ENCODE measurements around the gene MEGF6. TPM values are rescaled to one million over a fixed set of nuclear protein-coding genes. Genes with fewer than 3 reads are reported as not detected.
A peak's percentile ranks its signal among the peaks of the same experiment; 100 is the strongest.

The MEGF6 gene
- total and polyA plus RNA-seq, 2 of the 8 experiments (the other 6 are each of a cell fraction or from before 2014, with no cell fraction given), result 4.1 to 14.8 TPM

DNA sequence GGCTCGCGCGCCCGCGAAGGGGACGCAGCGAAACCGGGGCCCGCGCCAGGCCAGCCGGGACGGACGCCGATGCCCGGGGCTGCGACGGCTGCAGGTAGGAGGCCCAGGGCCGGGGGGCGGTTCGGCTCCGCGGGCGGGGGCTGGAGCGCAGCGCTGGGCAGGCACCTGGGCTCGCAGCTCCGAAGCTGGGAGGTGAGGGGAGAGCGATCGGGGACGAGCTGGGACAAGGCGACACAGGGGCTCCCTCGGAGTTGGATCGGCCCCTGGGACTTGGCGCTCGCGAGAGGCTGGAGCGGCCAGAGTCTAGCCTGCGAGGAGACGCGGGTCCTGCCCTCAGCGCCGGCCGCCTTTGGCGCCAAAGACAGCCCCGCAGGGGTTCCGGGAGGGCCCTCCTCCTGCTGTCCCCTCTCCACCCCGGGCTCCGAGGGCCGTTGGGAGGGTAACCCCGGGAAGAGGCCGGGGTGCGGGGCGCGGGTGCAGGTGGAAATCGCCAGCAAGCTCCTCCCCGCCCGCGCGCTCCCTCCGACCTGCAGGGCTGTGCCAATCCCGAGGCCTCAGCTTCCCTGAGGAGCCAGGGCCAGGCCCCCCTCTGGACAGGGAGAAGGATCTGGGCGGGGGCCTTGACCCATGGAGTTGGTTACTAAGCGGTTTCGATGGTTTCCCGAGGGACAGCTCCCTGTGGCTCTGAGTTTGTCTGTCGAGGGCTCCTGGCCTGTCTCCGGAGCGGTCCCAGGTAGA is 41.4 kb upstream of the MEGF6 start (continued):
- TF ChIP-seq, protein P1, sequence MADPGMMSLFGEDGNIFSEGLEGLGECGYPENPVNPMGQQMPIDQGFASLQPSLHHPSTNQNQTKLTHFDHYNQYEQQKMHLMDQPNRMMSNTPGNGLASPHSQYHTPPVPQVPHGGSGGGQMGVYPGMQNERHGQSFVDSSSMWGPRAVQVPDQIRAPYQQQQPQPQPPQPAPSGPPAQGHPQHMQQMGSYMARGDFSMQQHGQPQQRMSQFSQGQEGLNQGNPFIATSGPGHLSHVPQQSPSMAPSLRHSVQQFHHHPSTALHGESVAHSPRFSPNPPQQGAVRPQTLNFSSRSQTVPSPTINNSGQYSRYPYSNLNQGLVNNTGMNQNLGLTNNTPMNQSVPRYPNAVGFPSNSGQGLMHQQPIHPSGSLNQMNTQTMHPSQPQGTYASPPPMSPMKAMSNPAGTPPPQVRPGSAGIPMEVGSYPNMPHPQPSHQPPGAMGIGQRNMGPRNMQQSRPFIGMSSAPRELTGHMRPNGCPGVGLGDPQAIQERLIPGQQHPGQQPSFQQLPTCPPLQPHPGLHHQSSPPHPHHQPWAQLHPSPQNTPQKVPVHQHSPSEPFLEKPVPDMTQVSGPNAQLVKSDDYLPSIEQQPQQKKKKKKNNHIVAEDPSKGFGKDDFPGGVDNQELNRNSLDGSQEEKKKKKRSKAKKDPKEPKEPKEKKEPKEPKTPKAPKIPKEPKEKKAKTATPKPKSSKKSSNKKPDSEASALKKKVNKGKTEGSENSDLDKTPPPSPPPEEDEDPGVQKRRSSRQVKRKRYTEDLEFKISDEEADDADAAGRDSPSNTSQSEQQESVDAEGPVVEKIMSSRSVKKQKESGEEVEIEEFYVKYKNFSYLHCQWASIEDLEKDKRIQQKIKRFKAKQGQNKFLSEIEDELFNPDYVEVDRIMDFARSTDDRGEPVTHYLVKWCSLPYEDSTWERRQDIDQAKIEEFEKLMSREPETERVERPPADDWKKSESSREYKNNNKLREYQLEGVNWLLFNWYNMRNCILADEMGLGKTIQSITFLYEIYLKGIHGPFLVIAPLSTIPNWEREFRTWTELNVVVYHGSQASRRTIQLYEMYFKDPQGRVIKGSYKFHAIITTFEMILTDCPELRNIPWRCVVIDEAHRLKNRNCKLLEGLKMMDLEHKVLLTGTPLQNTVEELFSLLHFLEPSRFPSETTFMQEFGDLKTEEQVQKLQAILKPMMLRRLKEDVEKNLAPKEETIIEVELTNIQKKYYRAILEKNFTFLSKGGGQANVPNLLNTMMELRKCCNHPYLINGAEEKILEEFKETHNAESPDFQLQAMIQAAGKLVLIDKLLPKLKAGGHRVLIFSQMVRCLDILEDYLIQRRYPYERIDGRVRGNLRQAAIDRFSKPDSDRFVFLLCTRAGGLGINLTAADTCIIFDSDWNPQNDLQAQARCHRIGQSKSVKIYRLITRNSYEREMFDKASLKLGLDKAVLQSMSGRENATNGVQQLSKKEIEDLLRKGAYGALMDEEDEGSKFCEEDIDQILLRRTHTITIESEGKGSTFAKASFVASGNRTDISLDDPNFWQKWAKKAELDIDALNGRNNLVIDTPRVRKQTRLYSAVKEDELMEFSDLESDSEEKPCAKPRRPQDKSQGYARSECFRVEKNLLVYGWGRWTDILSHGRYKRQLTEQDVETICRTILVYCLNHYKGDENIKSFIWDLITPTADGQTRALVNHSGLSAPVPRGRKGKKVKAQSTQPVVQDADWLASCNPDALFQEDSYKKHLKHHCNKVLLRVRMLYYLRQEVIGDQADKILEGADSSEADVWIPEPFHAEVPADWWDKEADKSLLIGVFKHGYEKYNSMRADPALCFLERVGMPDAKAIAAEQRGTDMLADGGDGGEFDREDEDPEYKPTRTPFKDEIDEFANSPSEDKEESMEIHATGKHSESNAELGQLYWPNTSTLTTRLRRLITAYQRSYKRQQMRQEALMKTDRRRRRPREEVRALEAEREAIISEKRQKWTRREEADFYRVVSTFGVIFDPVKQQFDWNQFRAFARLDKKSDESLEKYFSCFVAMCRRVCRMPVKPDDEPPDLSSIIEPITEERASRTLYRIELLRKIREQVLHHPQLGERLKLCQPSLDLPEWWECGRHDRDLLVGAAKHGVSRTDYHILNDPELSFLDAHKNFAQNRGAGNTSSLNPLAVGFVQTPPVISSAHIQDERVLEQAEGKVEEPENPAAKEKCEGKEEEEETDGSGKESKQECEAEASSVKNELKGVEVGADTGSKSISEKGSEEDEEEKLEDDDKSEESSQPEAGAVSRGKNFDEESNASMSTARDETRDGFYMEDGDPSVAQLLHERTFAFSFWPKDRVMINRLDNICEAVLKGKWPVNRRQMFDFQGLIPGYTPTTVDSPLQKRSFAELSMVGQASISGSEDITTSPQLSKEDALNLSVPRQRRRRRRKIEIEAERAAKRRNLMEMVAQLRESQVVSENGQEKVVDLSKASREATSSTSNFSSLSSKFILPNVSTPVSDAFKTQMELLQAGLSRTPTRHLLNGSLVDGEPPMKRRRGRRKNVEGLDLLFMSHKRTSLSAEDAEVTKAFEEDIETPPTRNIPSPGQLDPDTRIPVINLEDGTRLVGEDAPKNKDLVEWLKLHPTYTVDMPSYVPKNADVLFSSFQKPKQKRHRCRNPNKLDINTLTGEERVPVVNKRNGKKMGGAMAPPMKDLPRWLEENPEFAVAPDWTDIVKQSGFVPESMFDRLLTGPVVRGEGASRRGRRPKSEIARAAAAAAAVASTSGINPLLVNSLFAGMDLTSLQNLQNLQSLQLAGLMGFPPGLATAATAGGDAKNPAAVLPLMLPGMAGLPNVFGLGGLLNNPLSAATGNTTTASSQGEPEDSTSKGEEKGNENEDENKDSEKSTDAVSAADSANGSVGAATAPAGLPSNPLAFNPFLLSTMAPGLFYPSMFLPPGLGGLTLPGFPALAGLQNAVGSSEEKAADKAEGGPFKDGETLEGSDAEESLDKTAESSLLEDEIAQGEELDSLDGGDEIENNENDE (IDR thresholded peaks at IDR 0.05; ENCODE audit: insufficient replicate concordance, low read length), result no peak
- TF ChIP-seq BRCA1 (IDR thresholded peaks at IDR 0.05; ENCODE audit: low read depth, low read length) (peak; percentile 22; the same call in 1 of the 2 replicates), TAF7 (optimal IDR thresholded peaks at IDR 0.05; ENCODE audit: borderline replicate concordance, low read depth, low read length) (no peak), HDAC2 (IDR thresholded peaks at IDR 0.05; ENCODE audit: borderline replicate concordance in 1 of 2, low read depth in 2 of 2, low read length in 2 of 2) (no peak), EZH2 (IDR thresholded peaks at IDR 0.05; ENCODE audit: low read depth, low read length, severe bottlenecking) (peak; percentile 79)

Data from H1 (cell line).